ENCODE measurements around the gene SIGLEC7.
"Not testable (repeated sequence)": the region's sequence is repeated elsewhere in the genome, so short reads cannot be mapped to it uniquely, and the experiment has no call there.

Gene SIGLEC7

DNA sequence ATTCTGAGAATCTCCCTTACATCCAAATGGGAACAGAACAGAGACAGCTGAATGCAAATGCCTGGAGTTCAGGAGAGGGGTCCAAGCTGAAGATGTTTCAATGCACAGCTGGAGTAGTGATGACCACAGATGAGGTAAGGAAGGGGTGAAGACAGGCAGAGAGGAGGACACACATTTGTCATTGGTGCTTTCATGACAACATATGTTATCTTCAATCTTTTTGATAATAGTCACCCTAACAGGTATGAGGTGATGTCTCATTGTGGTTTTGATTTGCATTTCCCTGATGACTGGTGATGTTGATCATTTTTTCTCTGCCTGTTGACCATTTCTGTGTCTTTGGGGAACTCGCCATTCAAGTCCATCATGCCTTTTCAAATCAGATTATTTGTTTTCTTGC is 19.2 kb downstream of the SIGLEC7 start:
- Histone ChIP-seq H3K27me3 (ENCODE audit: control insufficient read depth, insufficient read depth, low read length) (no peaks in the 10 kb centered on the region), H3K4me2 (ENCODE audit: low read length) (no peak overlapping the region), H3K9ac (ENCODE audit: low read depth, low read length) (no peak overlapping the region), H3K4me1 (ENCODE audit: control insufficient read depth, insufficient read depth, low read length) (no peaks in the 10 kb centered on the region), H3K36me3 (ENCODE audit: insufficient read depth, low read length) (no peaks in the 10 kb centered on the region), H3K4me3 (ENCODE audit: low read length) (no peak overlapping the region), H3K9me3 (replicated peaks; ENCODE audit: low read length) (no peaks in the 10 kb centered on the region)

DNA sequence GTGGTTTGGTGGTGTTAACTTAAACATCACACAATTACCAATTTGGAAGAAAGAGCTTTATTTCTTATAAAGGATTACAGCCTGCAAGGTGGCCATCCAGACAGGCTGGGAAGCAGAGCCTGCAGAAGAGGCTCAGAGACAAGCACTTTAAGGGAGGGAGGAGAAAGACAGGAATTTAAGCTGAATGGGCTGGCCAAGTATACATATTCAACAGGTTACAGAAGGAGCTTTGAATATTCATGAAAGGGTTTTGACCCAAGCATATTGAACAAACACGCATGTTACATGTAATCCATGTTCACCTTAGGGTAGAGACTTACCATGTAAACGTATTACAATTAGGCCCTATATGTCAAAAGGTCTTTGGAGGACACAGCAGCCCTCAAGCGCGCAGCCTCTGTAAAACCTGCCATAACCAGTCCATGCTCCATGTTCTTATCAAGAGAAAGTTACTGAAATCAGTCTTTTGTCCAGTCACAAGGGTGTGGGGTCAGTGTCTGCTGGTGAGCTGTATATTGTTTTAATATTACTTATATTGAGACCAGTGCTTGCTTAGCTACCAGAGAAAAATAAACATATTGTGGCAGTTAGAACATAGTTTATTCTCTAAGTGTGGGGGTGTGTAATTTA is 19.9 kb downstream of the SIGLEC7 start:
- no peaks in the 10 kb centered on the region for H3K27me3 ChIP-seq (ENCODE audit: control insufficient read depth, insufficient read depth, low read length)
- H3K4me2 ChIP-seq (ENCODE audit: low read length) = no peak overlapping the region
- H3K9me3 ChIP-seq (replicated peaks; ENCODE audit: low read length) = no peaks in the 10 kb centered on the region
- H3K9ac ChIP-seq (ENCODE audit: low read depth, low read length) = no peak overlapping the region
- no peaks in the 10 kb centered on the region for H3K4me1 ChIP-seq (ENCODE audit: control insufficient read depth, insufficient read depth, low read length)
- H3K4me3 ChIP-seq (ENCODE audit: low read length) = no peak overlapping the region
- H3K36me3 ChIP-seq (ENCODE audit: insufficient read depth, low read length) = no peaks in the 10 kb centered on the region

DNA sequence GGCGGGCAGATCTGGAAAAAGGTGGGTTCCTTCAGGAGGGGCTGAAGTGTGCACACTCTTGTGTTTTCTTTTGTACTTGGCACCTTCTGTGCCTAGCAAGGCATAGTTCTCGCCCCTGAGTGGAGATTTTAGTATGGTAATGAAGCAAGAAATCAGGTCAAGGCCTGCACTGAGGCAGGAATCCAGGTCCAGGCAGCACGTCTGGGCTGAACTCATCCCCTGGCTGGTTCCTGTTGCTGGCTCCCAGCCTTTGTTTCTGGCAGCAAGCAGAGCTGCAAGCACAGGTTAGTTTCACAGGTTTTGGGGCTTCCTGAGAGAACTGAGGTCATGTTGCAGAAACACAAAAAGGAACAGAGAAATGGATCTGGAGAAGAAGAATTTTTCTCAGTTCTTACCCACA is 21.2 kb downstream of the SIGLEC7 start:
- no peaks in the 10 kb centered on the region for H3K27me3 ChIP-seq (ENCODE audit: control insufficient read depth, insufficient read depth, low read length)
- H3K4me3 ChIP-seq (ENCODE audit: low read length) = no peak overlapping the region
- no peaks in the 10 kb centered on the region for H3K4me1 ChIP-seq (ENCODE audit: control insufficient read depth, insufficient read depth, low read length)
- H3K9me3 ChIP-seq (replicated peaks; ENCODE audit: low read length) = no peaks in the 10 kb centered on the region
- H3K4me2 ChIP-seq (ENCODE audit: low read length) = no peak overlapping the region
- no peak overlapping the region for H3K9ac ChIP-seq (ENCODE audit: low read depth, low read length)
- no peaks in the 10 kb centered on the region for H3K36me3 ChIP-seq (ENCODE audit: insufficient read depth, low read length)

DNA sequence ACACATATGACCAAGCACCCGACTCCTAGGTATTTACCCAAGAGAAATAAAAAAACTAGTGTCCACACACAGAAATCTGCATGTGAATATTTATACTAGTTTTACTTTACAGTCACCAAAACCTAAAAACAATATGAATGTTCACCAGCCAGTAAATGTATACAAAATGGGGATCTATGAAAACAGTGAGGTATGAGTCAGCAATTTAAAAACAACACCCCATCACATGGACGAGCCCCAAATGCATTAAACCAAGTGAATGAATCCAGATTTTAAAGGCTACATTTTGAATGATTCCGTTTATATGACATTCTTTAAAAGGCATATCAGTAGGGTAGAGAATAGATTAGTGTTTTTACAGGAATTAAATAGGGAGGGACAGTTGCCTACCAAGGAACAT is 22.1 kb downstream of the SIGLEC7 start:
- no peak overlapping the region for H3K4me2 ChIP-seq (ENCODE audit: low read length)
- no peaks in the 10 kb centered on the region for H3K36me3 ChIP-seq (ENCODE audit: insufficient read depth, low read length)
- no peak overlapping the region for H3K9ac ChIP-seq (ENCODE audit: low read depth, low read length)

DNA sequence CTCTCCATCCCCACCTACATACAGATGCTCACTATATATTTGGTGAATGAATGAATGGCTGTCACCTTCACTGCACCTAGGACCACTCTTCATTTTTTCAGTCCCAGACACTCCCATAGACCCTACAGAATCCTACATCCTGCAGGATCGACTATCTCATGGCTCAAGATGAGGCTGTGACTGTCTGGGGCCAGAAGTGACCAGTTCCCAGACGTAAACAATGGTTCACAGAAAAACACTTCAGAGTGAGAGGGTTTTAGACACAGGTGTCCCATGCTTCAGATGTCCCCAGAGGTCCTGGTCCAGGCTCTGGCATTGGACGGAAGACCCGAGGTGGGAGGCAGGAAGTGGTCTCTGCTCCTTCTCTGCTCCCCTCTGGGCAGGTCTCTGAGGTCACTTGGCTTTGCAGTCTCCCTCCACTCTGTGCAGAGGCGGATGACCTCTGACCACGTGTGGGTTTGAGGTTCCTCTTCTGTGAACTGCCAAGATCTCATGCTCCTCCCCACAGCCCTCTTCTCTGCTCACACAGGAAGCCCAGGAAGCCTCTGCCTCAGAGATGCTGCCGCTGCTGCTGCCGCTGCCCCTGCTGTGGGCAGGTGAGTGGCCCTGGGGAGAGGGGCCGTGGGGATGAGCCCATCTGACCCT is 24.9 kb downstream of the SIGLEC7 start:
- no peak overlapping the region for H3K4me2 ChIP-seq (ENCODE audit: low read length)

More for the DNA sequence above, 22.1 kb downstream of the SIGLEC7 start:
- Histone ChIP-seq H3K27me3 (ENCODE audit: control insufficient read depth, insufficient read depth, low read length) (no peaks in the 10 kb centered on the region), H3K9me3 (replicated peaks; ENCODE audit: low read length) (no peaks in the 10 kb centered on the region), H3K4me1 (ENCODE audit: control insufficient read depth, insufficient read depth, low read length) (no peaks in the 10 kb centered on the region), H3K4me3 (ENCODE audit: low read length) (no peak overlapping the region)

DNA sequence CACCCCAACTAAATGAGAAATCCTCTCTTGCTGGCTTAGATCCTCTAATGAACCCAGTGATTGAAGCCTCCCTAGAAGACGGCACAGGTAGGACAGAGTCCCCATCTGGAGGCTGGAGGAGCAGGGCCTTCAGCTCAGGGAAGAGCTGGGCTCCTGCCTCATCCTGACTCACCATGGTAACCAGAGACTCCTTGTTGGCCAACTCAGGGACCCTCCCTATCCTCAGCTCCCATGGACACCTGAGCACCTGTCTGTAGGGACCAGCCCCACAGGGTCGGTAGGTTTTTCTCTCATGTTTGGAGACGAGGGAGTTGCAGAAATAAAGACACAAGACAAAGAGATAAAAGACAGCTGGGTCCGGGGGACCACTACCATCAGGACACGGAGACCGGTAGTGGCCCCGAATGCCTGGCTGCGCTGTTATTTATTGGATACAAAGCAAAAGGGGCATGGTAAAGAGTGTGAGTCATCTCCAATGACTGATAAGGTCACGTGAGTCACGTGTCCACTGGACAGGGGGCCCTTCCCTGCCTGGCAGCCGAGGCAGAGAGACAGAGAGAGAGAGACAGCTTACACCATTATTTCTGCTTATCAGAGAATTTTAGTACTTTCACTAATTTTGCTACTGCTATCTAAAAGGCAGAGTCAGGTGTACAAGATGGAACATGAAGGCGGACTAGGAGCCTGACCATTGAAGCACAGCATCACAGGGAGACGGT is 26.6 kb downstream of the SIGLEC7 start:
- Histone ChIP-seq H3K9me3 (replicated peaks; ENCODE audit: low read length) (no peaks in the 10 kb centered on the region), H3K4me3 (ENCODE audit: low read length) (no peak overlapping the region)

More for the DNA sequence above, 24.9 kb downstream of the SIGLEC7 start:
- no peak overlapping the region for H3K4me3 ChIP-seq (ENCODE audit: low read length)
- no peak overlapping the region for H3K9ac ChIP-seq (ENCODE audit: low read depth, low read length)
- no peaks in the 10 kb centered on the region for H3K4me1 ChIP-seq (ENCODE audit: control insufficient read depth, insufficient read depth, low read length)
- no peaks in the 10 kb centered on the region for H3K27me3 ChIP-seq (ENCODE audit: control insufficient read depth, insufficient read depth, low read length)
- H3K36me3 ChIP-seq (ENCODE audit: insufficient read depth, low read length) = no peaks in the 10 kb centered on the region
- no peaks in the 10 kb centered on the region for H3K9me3 ChIP-seq (replicated peaks; ENCODE audit: low read length)

DNA sequence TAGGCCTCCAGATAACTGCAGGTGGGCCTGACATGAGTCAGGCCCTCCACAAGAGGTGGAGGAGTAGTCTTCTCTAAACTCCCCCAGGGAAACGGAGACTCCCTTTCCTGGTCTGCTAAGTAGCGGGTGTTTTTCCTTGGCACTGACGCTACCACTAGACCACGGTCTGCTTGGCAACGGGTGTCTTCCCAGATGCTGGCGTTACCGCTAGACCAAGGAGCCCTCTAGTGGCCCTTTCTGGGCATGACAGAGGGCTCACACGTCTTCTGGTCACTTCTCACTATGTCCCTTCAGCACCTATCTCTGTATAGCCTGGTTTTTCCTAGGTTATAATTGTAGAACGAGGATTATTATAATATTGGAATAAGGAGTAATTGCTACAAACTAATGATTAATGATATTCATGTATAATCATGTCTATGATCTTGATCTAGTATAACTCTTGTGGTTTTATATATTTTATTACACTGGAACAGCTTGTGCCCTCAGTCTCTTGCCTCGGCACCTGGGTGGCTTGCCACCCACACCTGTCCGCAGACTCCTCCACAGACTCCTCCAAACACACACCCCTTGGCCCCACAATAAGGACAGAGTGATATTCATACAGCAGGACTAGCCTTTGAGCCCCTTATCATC is 27.3 kb downstream of the SIGLEC7 start:
- H3K27me3 ChIP-seq (ENCODE audit: control insufficient read depth, insufficient read depth, low read length); H3K9me3 ChIP-seq (replicated peaks; ENCODE audit: low read length); H3K4me3 ChIP-seq (ENCODE audit: low read length); H3K36me3 ChIP-seq (ENCODE audit: insufficient read depth, low read length); H3K9ac ChIP-seq (ENCODE audit: low read depth, low read length); H3K4me1 ChIP-seq (ENCODE audit: control insufficient read depth, insufficient read depth, low read length); H3K4me2 ChIP-seq (ENCODE audit: low read length): not testable (repeated sequence)

More for the DNA sequence above, 26.6 kb downstream of the SIGLEC7 start:
- no peak overlapping the region for H3K9ac ChIP-seq (ENCODE audit: low read depth, low read length)
- no peaks in the 10 kb centered on the region for H3K4me1 ChIP-seq (ENCODE audit: control insufficient read depth, insufficient read depth, low read length)
- H3K36me3 ChIP-seq (ENCODE audit: insufficient read depth, low read length) = no peaks in the 10 kb centered on the region
- no peaks in the 10 kb centered on the region for H3K27me3 ChIP-seq (ENCODE audit: control insufficient read depth, insufficient read depth, low read length)
- H3K4me2 ChIP-seq (ENCODE audit: low read length) = no peak overlapping the region

DNA sequence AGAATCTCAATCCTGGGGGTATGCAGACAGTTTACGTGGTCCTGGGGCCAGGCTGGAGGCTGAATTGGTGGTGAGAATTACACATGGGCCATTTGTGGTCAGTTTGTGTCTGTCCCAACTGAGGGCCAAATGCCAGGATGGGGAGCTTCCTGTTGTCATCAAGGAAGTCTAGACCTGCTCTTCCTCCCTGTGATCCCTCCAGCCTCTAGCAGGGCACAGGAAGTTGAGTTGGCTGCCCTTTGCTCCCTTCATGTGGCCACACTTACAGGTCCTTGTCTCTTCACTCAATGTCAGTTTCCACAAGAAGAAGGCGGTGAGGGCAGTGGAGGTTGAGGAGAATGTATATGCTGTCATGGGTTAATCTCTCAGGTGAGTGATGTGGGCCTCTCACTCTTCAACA is 30.1 kb downstream of the SIGLEC7 start:
- no peak overlapping the region for H3K9ac ChIP-seq (ENCODE audit: low read depth, low read length)
- H3K36me3 ChIP-seq (ENCODE audit: insufficient read depth, low read length) = no peaks in the 10 kb centered on the region
- H3K4me2 ChIP-seq (ENCODE audit: low read length) = no peak overlapping the region
- H3K4me3 ChIP-seq (ENCODE audit: low read length) = no peak overlapping the region
- H3K27me3 ChIP-seq (ENCODE audit: control insufficient read depth, insufficient read depth, low read length) = no peaks in the 10 kb centered on the region
- no peaks in the 10 kb centered on the region for H3K4me1 ChIP-seq (ENCODE audit: control insufficient read depth, insufficient read depth, low read length)
- no peaks in the 10 kb centered on the region for H3K9me3 ChIP-seq (replicated peaks; ENCODE audit: low read length)

DNA sequence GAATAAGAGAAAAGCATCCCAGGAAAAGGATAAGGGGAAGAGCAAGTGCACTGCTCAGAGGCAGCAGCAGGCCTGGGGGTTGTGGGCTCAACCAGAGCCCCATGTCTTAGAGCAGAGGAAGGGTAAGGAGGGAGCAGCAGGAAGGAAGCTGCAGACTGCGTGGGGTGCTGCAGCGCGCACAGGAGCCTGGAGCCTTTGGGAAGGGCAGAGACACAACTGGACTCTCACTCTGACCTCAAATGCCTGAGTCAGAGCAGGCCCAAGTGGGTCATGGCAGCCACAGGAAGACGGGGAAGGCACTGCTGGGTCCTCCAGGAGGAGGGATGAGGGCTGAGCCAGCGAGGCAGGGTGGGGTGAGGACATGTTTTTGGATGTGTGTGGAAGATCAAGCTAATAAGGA is 31.6 kb downstream of the SIGLEC7 start:
- Histone ChIP-seq H3K4me3 (ENCODE audit: low read length) (no peak overlapping the region), H3K36me3 (ENCODE audit: insufficient read depth, low read length) (no peaks in the 10 kb centered on the region), H3K4me1 (ENCODE audit: control insufficient read depth, insufficient read depth, low read length) (no peaks in the 10 kb centered on the region), H3K9me3 (replicated peaks; ENCODE audit: low read length) (no peaks in the 10 kb centered on the region), H3K9ac (ENCODE audit: low read depth, low read length) (no peak overlapping the region), H3K4me2 (ENCODE audit: low read length) (no peak overlapping the region), H3K27me3 (ENCODE audit: control insufficient read depth, insufficient read depth, low read length) (no peaks in the 10 kb centered on the region)

DNA sequence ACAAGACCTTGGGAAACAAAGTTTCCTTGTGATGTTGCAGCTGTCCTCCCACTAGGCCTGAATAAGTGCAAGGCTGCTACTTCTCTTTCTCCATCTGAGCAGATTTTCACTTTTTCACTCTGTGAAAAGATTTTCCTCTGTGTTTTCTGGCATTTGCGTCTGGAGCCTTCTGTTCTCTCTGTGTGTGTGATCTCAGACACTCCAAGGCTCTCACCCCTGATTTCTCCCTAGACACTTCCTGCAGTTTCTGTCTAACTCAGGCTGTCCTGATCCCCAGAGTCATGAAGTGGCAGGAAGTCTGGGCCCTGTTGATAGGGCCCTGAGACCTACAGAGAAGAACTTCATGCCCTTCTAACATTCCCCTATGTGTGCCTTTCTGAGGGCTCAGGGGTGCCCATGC is 37.2 kb downstream of the SIGLEC7 start:
- Histone ChIP-seq H3K4me3 (ENCODE audit: low read length) (no peak overlapping the region), H3K9ac (ENCODE audit: low read depth, low read length) (no peak overlapping the region), H3K9me3 (replicated peaks; ENCODE audit: low read length) (peaks cover 6% of the 10 kb centered on the region)

DNA sequence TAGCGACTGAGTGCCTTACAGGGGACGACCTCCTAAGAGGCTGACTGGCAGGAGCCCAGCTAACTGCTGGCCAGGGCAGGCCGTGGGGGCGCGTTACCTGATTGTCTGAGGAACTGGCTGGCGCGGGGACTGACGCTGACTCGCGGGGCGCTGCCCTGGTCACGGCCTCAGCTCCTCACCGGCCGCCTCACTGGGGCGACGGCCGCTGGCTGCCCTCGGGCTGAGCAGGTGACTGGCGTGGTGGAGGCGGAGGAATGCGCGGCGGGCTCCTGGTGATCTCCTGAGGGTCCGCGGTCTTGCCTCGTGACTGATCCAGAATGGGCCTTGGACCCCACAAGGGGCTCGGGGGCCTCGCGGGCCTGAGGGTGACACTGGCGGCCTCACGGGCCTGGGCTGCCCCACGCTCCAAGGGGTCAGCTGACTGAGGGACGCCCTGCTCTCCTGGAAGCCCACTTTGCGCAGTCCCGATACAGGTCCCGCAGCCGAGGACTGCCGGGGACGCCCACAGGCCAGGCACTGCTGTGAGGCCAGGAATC is 39.3 kb downstream of the SIGLEC7 start:
- no peak overlapping the region for H3K4me2 ChIP-seq (ENCODE audit: low read length)
- H3K4me1 ChIP-seq (ENCODE audit: control insufficient read depth, insufficient read depth, low read length) = no peaks in the 10 kb centered on the region
- no peaks in the 10 kb centered on the region for H3K36me3 ChIP-seq (ENCODE audit: insufficient read depth, low read length)
- H3K9me3 ChIP-seq (replicated peaks; ENCODE audit: low read length) = peaks cover 12% of the 10 kb centered on the region
- H3K9ac ChIP-seq (ENCODE audit: low read depth, low read length) = no peak overlapping the region
- H3K27me3 ChIP-seq (ENCODE audit: control insufficient read depth, insufficient read depth, low read length) = no peaks in the 10 kb centered on the region
- no peak overlapping the region for H3K4me3 ChIP-seq (ENCODE audit: low read length)

More for the DNA sequence above, 37.2 kb downstream of the SIGLEC7 start:
- no peaks in the 10 kb centered on the region for H3K4me1 ChIP-seq (ENCODE audit: control insufficient read depth, insufficient read depth, low read length)
- H3K27me3 ChIP-seq (ENCODE audit: control insufficient read depth, insufficient read depth, low read length) = no peaks in the 10 kb centered on the region
- H3K4me2 ChIP-seq (ENCODE audit: low read length) = no peak overlapping the region
- no peaks in the 10 kb centered on the region for H3K36me3 ChIP-seq (ENCODE audit: insufficient read depth, low read length)
